GM12873 (cell line): ENCODE data around the gene VOPP1.

Source experiments
- TF ChIP-seq, protein P1 (sequence below): IDR thresholded peaks from 2 replicates; pipeline ENCODE4 v1.5.1; 2012; ENCODE audit warnings: low read depth, mild to moderate bottlenecking, moderate library complexity, low read length, control low read depth; ENCODE audit not compliant: insufficient read depth; ENCODE audit errors: missing control alignments

The VOPP1 gene

DNA sequence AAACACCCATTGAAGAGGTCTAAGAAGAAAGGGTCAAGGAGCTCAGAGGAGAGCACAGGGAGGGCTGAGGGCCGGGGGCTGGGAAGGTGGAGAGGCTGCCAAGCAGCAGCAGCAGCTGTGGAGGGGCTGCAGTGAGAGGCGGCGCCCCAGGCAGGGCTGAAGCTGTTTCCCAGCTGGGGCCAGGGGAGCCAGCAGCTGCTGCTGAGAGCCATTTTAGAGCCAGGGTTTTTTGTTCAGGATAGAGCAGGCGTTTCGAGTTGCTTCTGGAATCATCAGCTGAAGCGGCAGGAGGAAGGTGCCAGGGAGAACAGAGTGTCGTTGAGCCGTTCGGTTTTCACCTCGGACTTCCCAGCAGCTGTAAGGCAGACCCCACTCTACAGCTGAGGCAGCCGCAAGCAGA lies 144.5 kb downstream of the VOPP1 start:
- TF ChIP-seq, protein P1, sequence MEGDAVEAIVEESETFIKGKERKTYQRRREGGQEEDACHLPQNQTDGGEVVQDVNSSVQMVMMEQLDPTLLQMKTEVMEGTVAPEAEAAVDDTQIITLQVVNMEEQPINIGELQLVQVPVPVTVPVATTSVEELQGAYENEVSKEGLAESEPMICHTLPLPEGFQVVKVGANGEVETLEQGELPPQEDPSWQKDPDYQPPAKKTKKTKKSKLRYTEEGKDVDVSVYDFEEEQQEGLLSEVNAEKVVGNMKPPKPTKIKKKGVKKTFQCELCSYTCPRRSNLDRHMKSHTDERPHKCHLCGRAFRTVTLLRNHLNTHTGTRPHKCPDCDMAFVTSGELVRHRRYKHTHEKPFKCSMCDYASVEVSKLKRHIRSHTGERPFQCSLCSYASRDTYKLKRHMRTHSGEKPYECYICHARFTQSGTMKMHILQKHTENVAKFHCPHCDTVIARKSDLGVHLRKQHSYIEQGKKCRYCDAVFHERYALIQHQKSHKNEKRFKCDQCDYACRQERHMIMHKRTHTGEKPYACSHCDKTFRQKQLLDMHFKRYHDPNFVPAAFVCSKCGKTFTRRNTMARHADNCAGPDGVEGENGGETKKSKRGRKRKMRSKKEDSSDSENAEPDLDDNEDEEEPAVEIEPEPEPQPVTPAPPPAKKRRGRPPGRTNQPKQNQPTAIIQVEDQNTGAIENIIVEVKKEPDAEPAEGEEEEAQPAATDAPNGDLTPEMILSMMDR = no peak

DNA sequence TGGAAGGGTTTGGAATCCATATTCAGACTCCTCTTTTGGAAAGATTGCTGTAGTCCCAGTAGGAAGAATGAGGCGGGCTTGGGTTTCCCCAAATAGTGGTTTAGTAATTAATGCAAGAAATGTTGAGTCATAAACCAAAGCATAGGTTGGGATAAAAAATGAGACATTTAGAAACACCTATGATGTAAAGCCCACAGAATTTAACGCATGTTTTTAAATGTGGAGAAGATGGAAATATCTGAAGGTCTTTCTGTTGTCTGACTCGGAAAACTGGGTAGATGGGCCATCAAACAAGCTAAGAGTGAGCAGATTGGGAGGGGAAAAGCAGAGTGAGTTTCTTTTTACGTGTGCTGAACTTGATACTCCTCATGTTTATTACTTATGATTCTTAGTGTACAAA lies 145.0 kb downstream of the VOPP1 start:
- TF ChIP-seq, protein P1 = no peak

- TF ChIP-seq, protein P1 = no peak
Measured at GRCh38 chr7:55426676-55427075, 145.6 kb downstream of the VOPP1 start.

GRCh38 chr7:55425141-55425752 lies 147.1 kb downstream of the VOPP1 start:
- TF ChIP-seq, protein P1 = no peak

DNA sequence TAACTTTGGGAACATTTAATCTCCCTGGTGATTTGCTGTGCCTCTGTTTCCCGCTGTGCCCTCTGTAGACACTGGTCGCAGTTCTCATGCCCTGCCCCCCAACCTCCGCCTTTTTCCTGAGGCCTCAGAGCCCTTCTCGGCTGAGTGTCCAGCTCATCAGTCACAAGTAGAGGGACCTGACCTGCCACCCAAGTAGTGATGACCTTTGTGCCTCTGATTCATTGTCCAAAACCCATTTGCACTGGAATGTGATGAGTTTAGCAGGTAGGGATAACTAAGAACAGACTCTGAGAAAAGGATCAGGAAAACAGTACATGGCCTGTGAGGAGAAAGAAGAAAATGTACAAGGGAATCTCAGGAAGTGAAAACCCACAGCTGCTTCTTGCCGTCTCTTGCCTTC lies 148.4 kb downstream of the VOPP1 start:
- TF ChIP-seq, protein P1 = no peak

- TF ChIP-seq, protein P1 = peak; percentile 11
Measured at GRCh38 chr7:55423277-55423711, 149.0 kb downstream of the VOPP1 start.
